Endothelial cell (in vitro differentiated cells): ENCODE results near the gene BTBD8. TPM values are rescaled to one million over a fixed set of nuclear protein-coding genes. Genes with fewer than 3 reads are reported as not detected.

Source experiments
- DNase-seq: peaks from one replicate; pipeline ENCODE4 v3.0.0; 2021; ENCODE audit warnings: low spot score
- H3K27ac Mint-ChIP-seq: one replicate; pipeline ENCODE4 v1.8.0; 2021; ENCODE audit warnings: mixed read lengths, inconsistent platforms; ENCODE audit not compliant: unreplicated experiment
- H3K27me3 Mint-ChIP-seq: one replicate; pipeline ENCODE4 v1.8.0; 2021; ENCODE audit warnings: mild to moderate bottlenecking, moderate library complexity, mixed read lengths, inconsistent platforms; ENCODE audit not compliant: unreplicated experiment
- H3K36me3 Mint-ChIP-seq: one replicate; pipeline ENCODE4 v1.8.0; 2021; ENCODE audit warnings: mild to moderate bottlenecking, low read depth, mixed read lengths, inconsistent platforms; ENCODE audit not compliant: unreplicated experiment
- H3K4me1 Mint-ChIP-seq: one replicate; pipeline ENCODE4 v1.8.0; 2021; ENCODE audit warnings: mild to moderate bottlenecking, mixed read lengths, inconsistent platforms; ENCODE audit not compliant: unreplicated experiment
- H3K4me3 Mint-ChIP-seq: one replicate; pipeline ENCODE4 v1.8.0; 2021; ENCODE audit warnings: mild to moderate bottlenecking, mixed read lengths, inconsistent platforms; ENCODE audit not compliant: unreplicated experiment
- H3K9me3 Mint-ChIP-seq: one replicate; pipeline ENCODE4 v1.8.0; 2021; ENCODE audit warnings: mixed read lengths, inconsistent platforms; ENCODE audit not compliant: unreplicated experiment
- CTCF ChIP-seq: fragments of 200-600 bp; sonication (generic); IDR thresholded peaks from one replicate; pipeline ENCODE4 v1.5.0; 2021; ENCODE audit warnings: antibody characterized with exemption; ENCODE audit not compliant: unreplicated experiment
- total RNA-seq: library from RNA; stranded (reverse); fragmentation: NEBNext Ultra II Directional; extraction: Animal tissue kit (Norgen Biotek cat#: 25700); gene quantifications from one replicate; pipeline ENCODE4 v1.2.1, GENCODE V29; 2021; ENCODE audit not compliant: unreplicated experiment

The BTBD8 gene
- total RNA-seq, 1 donor from 2014 or later, result 4.0 TPM

- Mint-ChIP-seq H3K36me3 (no peaks in the 10 kb centered on the region), H3K27me3 (no peaks in the 10 kb centered on the region), H3K4me1 (no peaks in the 10 kb centered on the region), H3K27ac (no peak overlapping the region), H3K4me3 (no peak overlapping the region), H3K9me3 (no peaks in the 10 kb centered on the region)
- no peak for TF ChIP-seq CTCF
- no peak for DNase-seq
These were observed 41.3 kb upstream of the BTBD8 start for GRCh38 chr1:92038695-92039346.

- no peaks in the 10 kb centered on the region for H3K27me3 Mint-ChIP-seq
- no peak overlapping the region for H3K4me3 Mint-ChIP-seq
- no peak for DNase-seq
- H3K27ac Mint-ChIP-seq, result no peak overlapping the region
- H3K36me3 Mint-ChIP-seq, result no peaks in the 10 kb centered on the region
- H3K4me1 Mint-ChIP-seq, result no peaks in the 10 kb centered on the region
- TF ChIP-seq CTCF, result no peak
- H3K9me3 Mint-ChIP-seq, result no peaks in the 10 kb centered on the region
These were observed 39.2 kb upstream of the BTBD8 start for GRCh38 chr1:92040971-92041370.

- Mint-ChIP-seq H3K27ac (no peak overlapping the region), H3K4me3 (no peak overlapping the region), H3K27me3 (no peaks in the 10 kb centered on the region), H3K4me1 (no peaks in the 10 kb centered on the region), H3K9me3 (no peaks in the 10 kb centered on the region), H3K36me3 (no peaks in the 10 kb centered on the region)
- no peak for DNase-seq
- TF ChIP-seq CTCF, result no peak
These were observed 36.5 kb upstream of the BTBD8 start for GRCh38 chr1:92043621-92044020.

GRCh38 chr1:92045766-92046495 lies 34.2 kb upstream of the BTBD8 start:
- TF ChIP-seq CTCF, result no peak
- H3K27ac Mint-ChIP-seq, result no peak overlapping the region
- no peaks in the 10 kb centered on the region for H3K36me3 Mint-ChIP-seq
- no peaks in the 10 kb centered on the region for H3K27me3 Mint-ChIP-seq
- H3K9me3 Mint-ChIP-seq, result no peaks in the 10 kb centered on the region
- no peak overlapping the region for H3K4me3 Mint-ChIP-seq
- H3K4me1 Mint-ChIP-seq, result peaks cover 4% of the 10 kb centered on the region
- no peak for DNase-seq

- no peak overlapping the region for H3K27ac Mint-ChIP-seq
- no peaks in the 10 kb centered on the region for H3K9me3 Mint-ChIP-seq
- TF ChIP-seq CTCF, result no peak
- DNase-seq, result no peak
- no peaks in the 10 kb centered on the region for H3K27me3 Mint-ChIP-seq
- no peak overlapping the region for H3K4me3 Mint-ChIP-seq
- no peaks in the 10 kb centered on the region for H3K36me3 Mint-ChIP-seq
- H3K4me1 Mint-ChIP-seq, result peaks cover 4% of the 10 kb centered on the region
These were observed 28.2 kb upstream of the BTBD8 start for GRCh38 chr1:92051948-92052347.
